H1 (cell line): ENCODE data around the gene SLIT3. TPM values are rescaled to one million over a fixed set of nuclear protein-coding genes. Genes with fewer than 3 reads are reported as not detected.

ENCODE experiments used
- CTCF ChIA-PET: fragments of 300-600 bp; sonication (Branson Sonifier 250); formaldehyde crosslinking; loops from one replicate; lab custom pipeline; 2021; ENCODE audit not compliant: partially characterized antibody; lab: Charles Lee
- POLR2A ChIA-PET: fragments of 300-600 bp; sonication (Branson Sonifier 250); formaldehyde crosslinking; loops from one replicate; lab custom pipeline; 2021; ENCODE audit warnings: inconsistent platforms; ENCODE audit not compliant: partially characterized antibody; lab: Charles Lee
- DNase-seq, 2 experiments: peaks; one replicate each; pipeline versions ENCODE4 v3.0.0 to v3.0.0-alpha.2; 2010 to 2022; ENCODE audit warnings: low spot score in 2 of 2, low read depth in 1 of 2, mixed read lengths in 1 of 2
- FAIRE-seq: peaks from 2 replicates; lab custom pipeline; 2011; peaks lifted over from hg19 to GRCh38; lab: Jason Lieb, UNC
- H2AFZ ChIP-seq: 2 replicates; pipeline ENCODE4 v1.8.1; 2012; ENCODE audit warnings: low read length, inconsistent platforms
- H2AK5ac ChIP-seq: 2 replicates; pipeline ENCODE4 v1.6.1; 2013; ENCODE audit warnings: low read depth, low read length
- H2BK120ac ChIP-seq: replicated peaks from 2 replicates; pipeline ENCODE3; 2013; ENCODE audit warnings: low read depth, low read length, inconsistent platforms
- H2BK12ac ChIP-seq: 2 replicates; pipeline ENCODE4 v1.6.1; 2013; ENCODE audit warnings: low read depth, low read length
- H2BK15ac ChIP-seq: 2 replicates; pipeline ENCODE4 v1.6.1; 2013; ENCODE audit warnings: low read length
- H2BK20ac ChIP-seq: 2 replicates; pipeline ENCODE4 v1.6.1; 2013; ENCODE audit warnings: low read length
- H2BK5ac ChIP-seq: 2 replicates; pipeline ENCODE4 v1.6.1; 2013; ENCODE audit warnings: low read depth, low read length
- H3K14ac ChIP-seq: 2 replicates; pipeline ENCODE4 v1.6.1; 2013; ENCODE audit warnings: inconsistent platforms; ENCODE audit not compliant: insufficient read length
- H3K18ac ChIP-seq: 2 replicates; pipeline ENCODE4 v1.6.1; 2013; ENCODE audit warnings: low read length; ENCODE audit errors: extremely low read depth
- H3K23ac ChIP-seq: 2 replicates; pipeline ENCODE4 v1.6.1; 2013; ENCODE audit warnings: inconsistent platforms; ENCODE audit not compliant: insufficient read length
- H3K23me2 ChIP-seq: 2 replicates; pipeline ENCODE4 v1.6.1; 2013; ENCODE audit warnings: low read depth, low read length
- H3K27ac ChIP-seq: 2 replicates; pipeline ENCODE4 v1.6.1; 2011; ENCODE audit warnings: low read depth, low read length, inconsistent platforms
- H3K27me3 ChIP-seq, 4 experiments: replicated peaks in 1 of 4; 1 replicate in 1 of 4; 2 replicates in 3 of 4; pipeline versions ENCODE4 v1.6.1 to v1.8.1; 2011 to 2013; ENCODE audit warnings: low read length in 3 of 4, mild to moderate bottlenecking in 3 of 4, inconsistent platforms in 2 of 4, mixed read lengths in 2 of 4, moderate library complexity in 1 of 4; ENCODE audit not compliant: control insufficient read depth in 3 of 4, insufficient read depth in 3 of 4; ENCODE audit errors: extremely low read depth in 1 of 4
- H3K36me3 ChIP-seq, 4 experiments: 2 replicates each; pipeline versions ENCODE4 v1.6.1 to v1.8.1; 2011 to 2013; ENCODE audit warnings: mild to moderate bottlenecking in 4 of 4, low read length in 3 of 4, moderate library complexity in 2 of 4, control low read depth in 1 of 4, inconsistent platforms in 1 of 4; ENCODE audit not compliant: insufficient read depth in 4 of 4, control insufficient read depth in 2 of 4
- H3K4ac ChIP-seq: replicated peaks from 2 replicates; pipeline ENCODE3; 2013; ENCODE audit warnings: low read length, low read depth, mixed read lengths, inconsistent platforms; ENCODE audit not compliant: insufficient read length
- H3K4me1 ChIP-seq, 4 experiments: replicated peaks in 1 of 4; 1 replicate in 1 of 4; 2 replicates in 3 of 4; pipeline versions ENCODE4 v1.6.1 to v1.8.1; 2011 to 2013; ENCODE audit warnings: low read length in 3 of 4, inconsistent platforms in 2 of 4, mixed read lengths in 1 of 4; ENCODE audit not compliant: insufficient read depth in 4 of 4, control insufficient read depth in 3 of 4
- H3K4me2 ChIP-seq, 2 experiments: 2 replicates each; pipeline versions ENCODE4 v1.6.1 to v1.8.1; 2011 to 2013; ENCODE audit warnings: low read depth in 2 of 2, low read length in 2 of 2, control low read depth in 1 of 2, inconsistent platforms in 1 of 2, mild to moderate bottlenecking in 1 of 2; ENCODE audit not compliant: insufficient read depth in 1 of 2
- H3K4me3 ChIP-seq, 4 experiments: fragments of 200-600, 300-600 bp in 1 of 4; sonication (generic), shearing (Covaris generic), sonication (Bioruptor Twin) in 1 of 4; 2 replicates each; pipeline versions ENCODE4 v1.5.1 to v1.8.1; 2011 to 2016; ENCODE audit warnings: low read length in 4 of 4, low read depth in 3 of 4, control low read depth in 2 of 4, inconsistent platforms in 2 of 4, mild to moderate bottlenecking in 2 of 4, mixed read lengths in 1 of 4, moderate library complexity in 1 of 4; ENCODE audit not compliant: insufficient read depth in 2 of 4; ENCODE audit errors: extremely low read depth in 1 of 4
- H3K56ac ChIP-seq: replicated peaks from 2 replicates; pipeline ENCODE3; 2013; ENCODE audit warnings: low read depth, mild to moderate bottlenecking, mixed read lengths, low read length, inconsistent platforms; ENCODE audit not compliant: insufficient read length
- H3K79me1 ChIP-seq: 2 replicates; pipeline ENCODE4 v1.6.1; 2013; ENCODE audit warnings: low read depth, low read length, control low read depth
- H3K79me2 ChIP-seq, 2 experiments: 2 replicates each; pipeline versions ENCODE4 v1.6.1 to v1.8.1; 2012 to 2013; ENCODE audit warnings: low read length in 2 of 2, mild to moderate bottlenecking in 2 of 2, inconsistent platforms in 1 of 2; ENCODE audit not compliant: insufficient read depth in 2 of 2, control insufficient read depth in 1 of 2
- H3K9ac ChIP-seq, 4 experiments: replicated peaks in 1 of 4; 1 replicate in 1 of 4; 2 replicates in 3 of 4; pipeline versions ENCODE4 v1.6.1 to v1.8.1; 2011 to 2013; ENCODE audit warnings: low read depth in 3 of 4, low read length in 3 of 4, control low read depth in 2 of 4, mild to moderate bottlenecking in 2 of 4, moderate library complexity in 2 of 4, inconsistent platforms in 1 of 4; ENCODE audit errors: extremely low read depth in 1 of 4
- H3K9me3 ChIP-seq, 2 experiments: 2 replicates each; pipeline versions ENCODE4 v1.6.1 to v1.8.1; 2012 to 2013; ENCODE audit warnings: mild to moderate bottlenecking in 2 of 2, moderate library complexity in 2 of 2, control low read depth in 1 of 2, inconsistent platforms in 1 of 2, low read depth in 1 of 2, low read length in 1 of 2, mixed read lengths in 1 of 2; ENCODE audit not compliant: insufficient read depth in 2 of 2
- H4K20me1 ChIP-seq, 2 experiments: replicated peaks in 1 of 2; 2 replicates each; pipeline versions ENCODE3 to v1.8.1; 2011 to 2013; ENCODE audit warnings: inconsistent platforms in 2 of 2, low read length in 2 of 2, mild to moderate bottlenecking in 1 of 2; ENCODE audit not compliant: insufficient read depth in 2 of 2, control insufficient read depth in 1 of 2
- H4K5ac ChIP-seq: 2 replicates; pipeline ENCODE4 v1.6.1; 2013; ENCODE audit warnings: low read length, low read depth, mixed read lengths, inconsistent platforms; ENCODE audit not compliant: insufficient read length
- H4K8ac ChIP-seq: 2 replicates; pipeline ENCODE4 v1.8.0; 2013; ENCODE audit warnings: mild to moderate bottlenecking, moderate library complexity, low read length, inconsistent platforms; ENCODE audit not compliant: insufficient read depth; ENCODE audit errors: extremely low read depth
- H4K91ac ChIP-seq: replicated peaks from 2 replicates; pipeline ENCODE3; 2013; ENCODE audit warnings: low read length, mixed read lengths, inconsistent platforms; ENCODE audit not compliant: insufficient read length
- CBX5 ChIP-seq: fragments of 300-800, 300-1000 bp; sonication (generic); IDR thresholded peaks from 2 replicates; pipeline ENCODE4 v1.7.1; 2016; ENCODE audit warnings: antibody characterized with exemption, low read length, low read depth
- FOSL1 ChIP-seq: IDR thresholded peaks from 2 replicates; pipeline ENCODE4 v1.6.1; 2011; ENCODE audit warnings: mild to moderate bottlenecking, low read depth, low read length, moderate library complexity; ENCODE audit not compliant: insufficient read depth
- JUND ChIP-seq: IDR thresholded peaks from 2 replicates; pipeline ENCODE4 v1.6.1; 2011; ENCODE audit warnings: mild to moderate bottlenecking, improper control_type of control experiment, low read length
- NANOG ChIP-seq: IDR thresholded peaks from 2 replicates; pipeline ENCODE4 v1.6.1; 2011; ENCODE audit warnings: low read length, low read depth, mild to moderate bottlenecking, inconsistent platforms; ENCODE audit not compliant: insufficient read depth, poor library complexity, severe bottlenecking
- WGBS, 2 experiments: shearing (Covaris generic) in 1 of 2; methylation state at CpG; one replicate each; pipeline versions ENCODE4 v1.1.6 to v1.1.7; 2013 to 2015; ENCODE audit warnings: low lambda C conversion rate in 2 of 2, mixed read lengths in 2 of 2, inconsistent platforms in 1 of 2, low coverage in 1 of 2, missing lambda C conversion rate in 1 of 2; ENCODE audit not compliant: insufficient replicate concordance in 2 of 2, insufficient coverage in 1 of 2, insufficient read length in 1 of 2; ENCODE audit errors: extremely low coverage in 1 of 2, missing lambda C conversion rate in 1 of 2; 5-methylcytosine and 5-hydroxymethylcytosine counted together
- polyA plus RNA-seq, 7 experiments: library from polyadenylated mRNA; depleted of rRNA in 3 of 7; stranded (reverse) in 5 of 7; unstranded in 2 of 7; fragments of >200 nt in 5 of 7; fragments of 200-250 nt in 2 of 7; gene quantifications; 1 replicate in 5 of 7; 2 replicates in 1 of 7; 4 replicates in 1 of 7; pipeline versions ENCODE4 v1.2.1 to v1.2.3, GENCODE V29; 2011 to 2013; ENCODE audit warnings: missing spikeins in 2 of 7, mixed read lengths in 2 of 7
- total RNA-seq: library from RNA; stranded (reverse); fragmentation: NEBNext Ultra II Directional; extraction: Animal tissue kit (Norgen Biotek cat#: 25700); gene quantifications from 2 replicates; pipeline ENCODE4 v1.2.1, GENCODE V29; 2021
- TF ChIP-seq, protein P1 (sequence below): IDR thresholded peaks from 2 replicates; pipeline ENCODE4 v1.6.1; 2011; ENCODE audit warnings: low read length, improper control_type of control experiment

Gene SLIT3
- total and polyA plus RNA-seq, 2 of the 8 experiments (the other 6 are each of a cell fraction or from before 2014, with no cell fraction given), result 1.1 to 1.2 TPM

DNA sequence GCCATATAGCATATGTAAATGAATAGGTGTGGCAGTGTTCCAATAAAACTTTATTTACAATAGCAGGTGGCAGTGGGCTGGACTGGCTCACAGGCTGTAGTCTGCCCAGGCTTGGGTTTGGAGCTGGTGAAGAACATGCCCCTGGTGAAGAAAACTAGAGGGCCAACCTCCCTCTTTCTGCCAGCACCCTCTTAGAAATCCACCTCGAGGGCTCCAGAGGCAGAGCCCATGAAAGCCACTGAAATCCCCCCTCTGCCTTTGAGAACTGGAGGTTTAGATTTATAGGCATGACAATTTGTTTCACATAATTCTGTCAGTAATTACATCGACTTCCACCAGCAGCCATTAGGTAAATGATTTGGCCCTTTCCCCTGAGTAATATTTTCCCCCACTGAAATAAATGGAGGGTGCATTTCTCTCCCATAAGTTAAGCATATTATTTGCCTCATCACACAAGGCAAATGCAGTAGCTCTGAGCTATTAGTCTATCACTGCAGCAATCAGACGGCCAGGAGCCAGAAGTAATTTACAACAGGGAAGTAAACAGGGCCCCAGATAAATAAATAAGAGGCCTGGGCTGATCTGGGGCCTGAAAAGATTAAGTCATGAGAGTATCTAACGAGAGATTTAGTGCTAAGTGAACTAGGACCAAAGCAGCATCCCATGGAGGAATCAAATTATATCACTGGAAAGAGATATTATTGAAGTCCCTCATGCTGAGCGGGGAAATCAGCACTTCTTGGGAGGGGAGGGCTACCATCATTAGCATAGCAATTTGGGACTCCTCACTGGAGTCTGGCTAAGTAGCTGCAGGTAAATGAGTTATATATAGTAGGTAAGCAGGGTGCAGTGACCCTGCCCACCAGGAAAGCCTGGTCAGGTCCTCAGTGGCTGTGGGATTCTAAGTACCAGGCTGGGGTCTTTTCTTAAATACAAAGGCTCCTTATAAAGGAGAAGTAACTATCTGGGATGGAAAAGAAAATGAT, 123.9 kb downstream of the SLIT3 start:
- Histone ChIP-seq H3K18ac (no peak overlapping the region), H4K20me1 (no peaks in the 10 kb centered on the region), H2BK5ac (no peak overlapping the region), H3K9ac (no peak overlapping the region), H3K4me1 (no peaks in the 10 kb centered on the region), H3K4me2 (no peak overlapping the region), H4K91ac (no peak overlapping the region), H4K8ac (no peak overlapping the region), H2BK20ac (no peak overlapping the region), H3K56ac (no peak overlapping the region), H2AK5ac (no peak overlapping the region), H3K27me3 (no peaks in the 10 kb centered on the region), H2AFZ (no peak overlapping the region), H2BK15ac (no peak overlapping the region), H2BK120ac (no peak overlapping the region), H3K36me3 (no peaks in the 10 kb centered on the region), H3K79me1 (no peaks in the 10 kb centered on the region), H3K14ac (no peak overlapping the region), H4K5ac (no peak overlapping the region), H3K9me3 (no peaks in the 10 kb centered on the region), H3K79me2 (no peaks in the 10 kb centered on the region), H3K27ac (no peak overlapping the region), H3K23me2 (no peaks in the 10 kb centered on the region), H3K4ac (no peak overlapping the region), H3K4me3 (no peak overlapping the region), H3K23ac (no peak overlapping the region), H2BK12ac (no peak overlapping the region)
- no peak for TF ChIP-seq NANOG
- no peak for TF ChIP-seq FOSL1
- no peak for TF ChIP-seq CBX5
- TF ChIP-seq JUND, result no peak
- TF ChIP-seq, protein P1, sequence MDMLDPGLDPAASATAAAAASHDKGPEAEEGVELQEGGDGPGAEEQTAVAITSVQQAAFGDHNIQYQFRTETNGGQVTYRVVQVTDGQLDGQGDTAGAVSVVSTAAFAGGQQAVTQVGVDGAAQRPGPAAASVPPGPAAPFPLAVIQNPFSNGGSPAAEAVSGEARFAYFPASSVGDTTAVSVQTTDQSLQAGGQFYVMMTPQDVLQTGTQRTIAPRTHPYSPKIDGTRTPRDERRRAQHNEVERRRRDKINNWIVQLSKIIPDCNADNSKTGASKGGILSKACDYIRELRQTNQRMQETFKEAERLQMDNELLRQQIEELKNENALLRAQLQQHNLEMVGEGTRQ, result no peak
- DNase-seq (no peak), FAIRE-seq (no peak)
- ChIA-PET POLR2A (no interaction called here), CTCF (interaction anchor here (1.2 to 6.6 kb wide), 3 partner anchors 15 to 189 kb away, joined by 3 to 36 read pairs (median 5); no protein-coding TSS in a partner anchor)
- WGBS, 2 experiments, result 87% methylated on average over 5 of the region's 5 CpGs; no CpG with 5 or more reads in 1 of the 2 experiments
